Stimulated activated CD8-positive, alpha-beta memory T cell treated with anti-CD3 and anti-CD28 coated beads, Interleukin-15, amount 100 ng/mL, for 24 hours (primary cell): Measurements from ENCODE around the gene RNU1-3.

Experiments
- DNase-seq: peaks from one replicate; pipeline ENCODE4 v3.0.0-alpha.2; 2020; ENCODE audit warnings: low read depth

Gene RNU1-3

DNA sequence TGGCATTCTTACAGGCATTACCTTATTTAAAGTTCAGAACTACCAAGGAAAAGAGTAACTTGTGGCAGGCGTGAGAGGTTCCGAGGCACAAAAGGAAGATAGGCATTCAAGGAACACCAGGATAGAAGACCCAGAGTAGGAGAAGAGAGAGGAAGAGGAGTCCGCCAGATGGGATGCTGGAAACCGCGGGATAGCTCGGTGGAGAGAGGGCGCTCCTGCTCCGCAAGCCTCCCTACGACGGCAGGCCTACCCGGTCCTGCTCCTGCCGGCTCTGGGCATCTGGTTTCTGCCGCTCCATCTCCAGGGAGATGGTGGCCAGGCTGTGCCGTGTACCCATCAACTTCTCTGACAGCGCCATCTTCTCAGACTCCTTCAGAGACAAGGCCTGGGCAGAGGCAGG lies 48.0 kb downstream of the RNU1-3 start:
- no peak for DNase-seq

DNA sequence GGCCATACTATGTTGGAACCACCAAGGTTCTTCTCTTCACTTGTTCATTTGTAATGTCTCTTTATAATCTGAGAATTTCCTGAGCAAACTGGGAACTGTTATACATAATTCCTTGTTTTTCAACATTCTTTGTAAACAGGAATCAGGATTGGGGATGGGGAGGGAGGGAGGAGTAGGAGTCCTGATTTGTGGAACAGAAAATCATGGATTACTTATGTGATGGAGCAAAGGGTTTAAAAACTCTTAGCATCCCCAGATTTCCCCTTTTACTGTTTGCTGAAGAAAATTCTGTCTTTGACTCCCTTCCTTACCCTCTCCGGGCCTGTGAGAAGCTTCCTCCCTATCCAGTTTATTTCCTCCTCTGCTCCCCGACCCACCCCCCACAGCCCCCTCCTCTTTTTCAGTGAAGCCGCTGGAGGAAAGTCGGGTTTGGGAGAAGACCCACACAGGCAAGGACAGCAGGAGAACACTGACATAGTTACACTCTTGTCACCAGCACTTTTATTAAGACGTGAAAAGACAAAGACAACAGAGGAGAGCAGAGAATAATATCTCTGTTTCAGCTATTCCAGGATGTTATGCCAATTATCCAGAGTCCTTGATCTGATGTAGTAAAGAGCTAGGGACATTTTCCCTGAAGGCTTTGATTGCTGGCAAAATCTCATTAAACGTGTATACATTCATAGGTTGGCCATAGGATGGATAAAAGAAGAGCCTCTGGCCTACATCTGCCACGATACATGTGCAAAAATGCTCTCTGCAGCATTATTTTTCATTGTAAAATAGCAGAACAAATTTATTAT lies 48.8 kb downstream of the RNU1-3 start:
- no peak for DNase-seq

DNA sequence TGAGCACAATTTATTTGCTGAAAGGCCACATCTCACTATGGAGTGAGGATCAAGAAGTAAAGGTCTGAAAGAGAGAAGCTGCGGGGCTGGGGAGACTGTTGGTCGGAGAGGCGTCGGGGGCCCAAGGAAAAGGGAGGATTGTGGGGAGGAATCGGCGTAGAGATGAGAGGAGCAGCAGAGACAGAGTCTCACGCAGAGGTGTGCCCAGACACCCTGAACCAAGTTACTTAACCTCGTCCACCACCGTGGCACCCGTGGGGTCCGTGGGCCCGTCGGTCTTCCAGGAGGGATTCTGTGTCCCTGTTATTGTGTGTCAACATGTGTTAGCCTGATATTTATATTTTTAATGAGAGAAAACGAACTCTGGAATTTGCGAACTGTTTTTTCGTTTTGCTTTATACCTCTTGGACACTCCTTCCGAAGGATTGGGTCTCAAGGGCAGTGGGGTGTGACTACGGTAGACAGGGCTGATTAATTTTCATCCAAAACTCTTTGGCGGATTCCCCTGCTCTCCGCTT lies 49.6 kb downstream of the RNU1-3 start:
- no peak for DNase-seq
